Measurements from ENCODE around the gene LCMT2.
A peak's percentile ranks its signal among the peaks of the same experiment; 100 is the strongest.

DNA sequence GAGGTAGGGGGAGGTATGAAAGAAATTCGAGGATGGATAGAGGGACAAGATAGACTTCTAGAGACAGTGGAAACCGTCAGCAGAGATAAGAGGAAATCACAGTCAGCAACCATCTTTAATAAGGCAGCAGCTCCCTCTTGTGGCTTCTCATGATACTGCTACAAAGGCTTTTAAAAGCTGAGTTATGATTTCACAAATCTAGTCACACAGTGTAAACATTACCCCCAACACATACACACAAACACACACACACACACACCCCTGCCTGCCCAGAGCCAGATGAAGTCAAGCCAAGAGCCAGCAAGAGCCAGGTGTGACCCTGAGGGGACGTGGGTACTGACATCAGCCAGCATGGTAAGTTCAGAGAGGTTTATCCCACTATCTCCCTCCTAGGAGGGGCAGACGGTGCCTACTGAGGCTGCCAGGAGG is 44.8 kb downstream of the LCMT2 start:
- TF ChIP-seq, protein P1, sequence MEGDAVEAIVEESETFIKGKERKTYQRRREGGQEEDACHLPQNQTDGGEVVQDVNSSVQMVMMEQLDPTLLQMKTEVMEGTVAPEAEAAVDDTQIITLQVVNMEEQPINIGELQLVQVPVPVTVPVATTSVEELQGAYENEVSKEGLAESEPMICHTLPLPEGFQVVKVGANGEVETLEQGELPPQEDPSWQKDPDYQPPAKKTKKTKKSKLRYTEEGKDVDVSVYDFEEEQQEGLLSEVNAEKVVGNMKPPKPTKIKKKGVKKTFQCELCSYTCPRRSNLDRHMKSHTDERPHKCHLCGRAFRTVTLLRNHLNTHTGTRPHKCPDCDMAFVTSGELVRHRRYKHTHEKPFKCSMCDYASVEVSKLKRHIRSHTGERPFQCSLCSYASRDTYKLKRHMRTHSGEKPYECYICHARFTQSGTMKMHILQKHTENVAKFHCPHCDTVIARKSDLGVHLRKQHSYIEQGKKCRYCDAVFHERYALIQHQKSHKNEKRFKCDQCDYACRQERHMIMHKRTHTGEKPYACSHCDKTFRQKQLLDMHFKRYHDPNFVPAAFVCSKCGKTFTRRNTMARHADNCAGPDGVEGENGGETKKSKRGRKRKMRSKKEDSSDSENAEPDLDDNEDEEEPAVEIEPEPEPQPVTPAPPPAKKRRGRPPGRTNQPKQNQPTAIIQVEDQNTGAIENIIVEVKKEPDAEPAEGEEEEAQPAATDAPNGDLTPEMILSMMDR (IDR thresholded peaks at IDR 0.05; ENCODE audit: low read depth, low read length) = peak; percentile 93
- no peak for TF ChIP-seq EZH2phosphoT487 (IDR thresholded peaks at IDR 0.05; ENCODE audit: low read depth)

Measured in OCI-LY3 (cell line).